Sigmoid colon (tissue), 7 donors: ENCODE data around the gene SPNS1. TPM values are rescaled to one million over a fixed set of nuclear protein-coding genes. Genes with fewer than 3 reads are reported as not detected.
A peak's percentile ranks its signal among the peaks of the same experiment; 100 is the strongest.

Source experiments
- DNase-seq: peaks from one replicate; pipeline ENCODE4 v3.0.0-alpha.2; 2019
- H3K27ac ChIP-seq, 4 donors: fragments of 200-600 bp; sonication (generic); one replicate each; pipeline ENCODE4 v1.5.1; 2016 to 2019; ENCODE audit warnings: mild to moderate bottlenecking in 1 of 4
- H3K27me3 ChIP-seq, 3 donors: fragments of 200-600 bp; sonication (generic); one replicate each; pipeline ENCODE4 v1.5.1; 2019; ENCODE audit warnings: mild to moderate bottlenecking in 1 of 3
- H3K36me3 ChIP-seq, 4 donors: fragments of 200-600 bp; sonication (generic); one replicate each; pipeline ENCODE4 v1.5.1; 2016 to 2019
- H3K4me1 ChIP-seq, 4 donors: fragments of 200-600 bp; sonication (generic); one replicate each; pipeline ENCODE4 v1.5.1; 2017 to 2019
- H3K4me3 ChIP-seq, 4 donors: fragments of 200-600 bp; sonication (generic); one replicate each; pipeline ENCODE4 v1.5.1; 2017 to 2019; ENCODE audit warnings: mild to moderate bottlenecking in 2 of 4, moderate library complexity in 1 of 4
- H3K9me3 ChIP-seq, 4 donors: fragments of 200-600 bp in 3 of 4; sonication (generic) in 3 of 4; one replicate each; pipeline versions ENCODE4 v1.5.1 to v1.6.1; 2013 to 2019
- CTCF ChIP-seq, 4 experiments: fragments of 450-650 bp in 3 of 4; fragments of 200-600 bp in 1 of 4; IDR thresholded peaks; one replicate each; pipeline ENCODE4 v1.5.1; 2016 to 2019; ENCODE audit warnings: antibody characterized with exemption in 4 of 4, mild to moderate bottlenecking in 3 of 4, moderate library complexity in 2 of 4
- EP300 ChIP-seq, 4 donors: sonication (generic); formaldehyde crosslinking; IDR thresholded peaks; one replicate each; pipeline ENCODE4 v1.6.1; 2017; ENCODE audit warnings: antibody characterized with exemption in 4 of 4
- POLR2A ChIP-seq, 2 donors: fragments of 450-650 bp; IDR thresholded peaks; one replicate each; pipeline ENCODE4 v1.6.1; 2016; ENCODE audit warnings: antibody characterized with exemption in 2 of 2, mild to moderate bottlenecking in 2 of 2, moderate library complexity in 2 of 2
- POLR2AphosphoS5 ChIP-seq, 4 donors: sonication (generic); formaldehyde crosslinking; IDR thresholded peaks; one replicate each; pipeline ENCODE4 v1.6.1; 2017; ENCODE audit warnings: antibody characterized with exemption in 4 of 4
- WGBS, 2 donors: extraction: QIAGEN DNeasy Blood & Tissue Kit; methylation state at CpG; one replicate each; pipeline ENCODE4 v1.1.7; 2013; 5-methylcytosine and 5-hydroxymethylcytosine counted together
- intact Hi-C: fragments of 100-400 bp; cut with DNase I; formaldehyde crosslinking; loops from one replicate; pipeline ENCODE4 v1.15.1; 2023
- polyA plus RNA-seq, 3 donors: library from polyadenylated mRNA; stranded (reverse); fragments of 200-250 nt; gene quantifications; one replicate each; pipeline ENCODE4 v1.2.3, GENCODE V29; 2013
- total RNA-seq, 4 donors: library from RNA; depleted of rRNA; stranded (reverse); fragments of >200 nt; gene quantifications; one replicate each; pipeline ENCODE4 v1.1.0, GENCODE V29; 2016
- donor health status: healthy with polysubstance abuse.
- donor health status: Bipolar disorder and iron deficiency.
- donor health status: healthy.

SPNS1 gene
- total and polyA plus RNA-seq, 7 donors, result 6.6 to 40.2 (median 14.5) TPM

GRCh38 chr16:28951410-28951943 lies 23.1 kb upstream of the SPNS1 start:
- DNase-seq, result peak; percentile 72
- WGBS, 2 donors, result 2% methylated on average over 17 of the region's 17 CpGs
- peaks cover 0 to 22% (median 18%) of the 10 kb centered on the region in 4 donors for H3K4me1 ChIP-seq

DNA sequence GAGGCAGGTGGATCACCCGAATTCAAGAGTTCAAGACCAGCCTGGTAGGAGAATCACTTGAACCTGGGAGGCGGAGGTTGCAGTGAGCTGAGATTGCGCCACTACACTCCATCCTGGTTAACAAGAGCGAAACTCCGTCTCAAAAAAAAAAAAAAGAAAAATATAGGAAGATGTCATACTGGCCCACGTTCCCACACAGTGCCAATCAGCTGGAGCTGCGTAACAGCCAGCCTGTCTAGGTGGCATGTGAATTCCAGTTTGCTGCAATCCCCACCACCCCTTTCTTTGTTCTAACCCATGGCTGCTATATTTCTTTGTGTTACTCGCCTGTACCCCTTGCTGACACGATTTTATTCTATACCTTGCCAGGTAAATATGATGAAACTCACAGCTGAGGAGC lies 16.4 kb upstream of the SPNS1 start:
- H3K4me3 ChIP-seq, result no peak overlapping the region
- H3K9me3 ChIP-seq, result no peaks in the 10 kb centered on the region
- H3K4me1 ChIP-seq, result no peaks in the 10 kb centered on the region
- peaks cover 11 to 94% (median 38%) of the 10 kb centered on the region in 4 donors for H3K36me3 ChIP-seq
- no peak for DNase-seq
- 96% methylated on average over 9 of the region's 9 CpGs for WGBS, 2 donors
- no peak overlapping the region for H3K27ac ChIP-seq
- intact Hi-C loops, result no loop called here
- TF ChIP-seq EP300 (IDR thresholded peaks at IDR 0.05), result no peak
- no peak for TF ChIP-seq CTCF (IDR thresholded peaks at IDR 0.05)
- TF ChIP-seq POLR2A (IDR thresholded peaks at IDR 0.05), result no peak
- no peak for TF ChIP-seq POLR2AphosphoS5 (IDR thresholded peaks at IDR 0.05)
- H3K27me3 ChIP-seq, result no peaks in the 10 kb centered on the region

More at GRCh38 chr16:28951410-28951943, 23.1 kb upstream of the SPNS1 start:
- intact Hi-C loops, result no loop called here
- Histone ChIP-seq H3K4me3 (peak overlapping the region; percentile 76 to 100 (median 94)), H3K36me3 (peaks cover 3 to 44% (median 21%) of the 10 kb centered on the region in 4 donors), H3K27ac (peak overlapping the region; percentile 78 to 92 (median 88)), H3K27me3 (no peaks in the 10 kb centered on the region), H3K9me3 (no peaks in the 10 kb centered on the region)
- TF ChIP-seq EP300 (IDR thresholded peaks at IDR 0.05), result no peak
- TF ChIP-seq CTCF (IDR thresholded peaks at IDR 0.05), result no peak
- TF ChIP-seq POLR2AphosphoS5 (IDR thresholded peaks at IDR 0.05), result no peak
- no peak for TF ChIP-seq POLR2A (IDR thresholded peaks at IDR 0.05)

- Histone ChIP-seq H3K4me1 (no peaks in the 10 kb centered on the region), H3K36me3 (peaks cover 17 to 94% (median 43%) of the 10 kb centered on the region in 4 donors), H3K27me3 (no peaks in the 10 kb centered on the region), H3K27ac (no peak overlapping the region), H3K4me3 (no peak overlapping the region), H3K9me3 (no peaks in the 10 kb centered on the region)
- WGBS, 2 donors, result 93 to 94% methylated on average over 6 of the region's 6 CpGs
- TF ChIP-seq EP300 (IDR thresholded peaks at IDR 0.05), result no peak
- DNase-seq, result no peak
- intact Hi-C loops, result no loop called here
Measured at GRCh38 chr16:28958836-28959235, 15.7 kb upstream of the SPNS1 start.

DNA sequence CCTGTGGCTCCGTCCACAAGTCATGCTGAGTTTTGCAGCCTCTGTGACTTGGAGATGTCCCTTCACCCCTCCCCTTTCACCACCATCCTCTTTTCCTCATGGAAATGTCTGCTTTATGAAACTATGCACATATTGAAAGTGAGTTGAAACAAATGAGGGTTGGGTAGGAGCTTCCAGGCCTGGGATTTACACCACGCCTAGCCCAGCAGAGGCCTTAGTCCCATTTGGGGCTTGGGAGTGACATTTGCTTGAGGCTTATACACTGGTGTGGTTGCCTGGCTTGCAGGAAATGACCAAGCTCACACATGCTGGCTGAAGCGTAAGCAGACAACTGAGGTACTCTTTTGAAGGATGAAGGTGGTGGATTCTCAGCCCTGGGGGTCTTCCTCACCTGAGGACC lies 10.5 kb upstream of the SPNS1 start:
- no peak for DNase-seq
- Histone ChIP-seq H3K36me3 (peaks cover 12 to 58% (median 21%) of the 10 kb centered on the region in 4 donors), H3K4me3 (no peak overlapping the region), H3K9me3 (no peaks in the 10 kb centered on the region), H3K27ac (no peak overlapping the region), H3K27me3 (no peaks in the 10 kb centered on the region), H3K4me1 (no peaks in the 10 kb centered on the region)
- WGBS, 2 donors, result 76 to 96% methylated on average over 3 of the region's 3 CpGs
- no peak for TF ChIP-seq POLR2A (IDR thresholded peaks at IDR 0.05)
- no peak for TF ChIP-seq EP300 (IDR thresholded peaks at IDR 0.05)
- TF ChIP-seq POLR2AphosphoS5 (IDR thresholded peaks at IDR 0.05), result no peak
- TF ChIP-seq CTCF (IDR thresholded peaks at IDR 0.05), result no peak
- intact Hi-C loops, result no loop called here

GRCh38 chr16:28964496-28964895 lies 10.1 kb upstream of the SPNS1 start:
- DNase-seq, result no peak
- no peak overlapping the region for H3K27ac ChIP-seq
- TF ChIP-seq POLR2A (IDR thresholded peaks at IDR 0.05) (no peak), POLR2AphosphoS5 (IDR thresholded peaks at IDR 0.05) (no peak), EP300 (IDR thresholded peaks at IDR 0.05) (no peak), CTCF (IDR thresholded peaks at IDR 0.05) (no peak)
- H3K4me3 ChIP-seq, result no peak overlapping the region
- no peaks in the 10 kb centered on the region for H3K4me1 ChIP-seq
- no peaks in the 10 kb centered on the region for H3K27me3 ChIP-seq
- intact Hi-C loops, result no loop called here
- no peaks in the 10 kb centered on the region for H3K9me3 ChIP-seq
- peaks cover 12 to 54% (median 21%) of the 10 kb centered on the region in 4 donors for H3K36me3 ChIP-seq
- WGBS, 2 donors, result 83 to 92% methylated on average over 2 of the region's 2 CpGs
